Esophagus squamous epithelium (tissue), 5 donors: ENCODE measurements around the gene GIGYF2. TPM values are rescaled to one million over a fixed set of nuclear protein-coding genes. Genes with fewer than 3 reads are reported as not detected.

Experiments used
- DNase-seq: peaks from one replicate; lab custom pipeline; 2025; lab: John Stamatoyannopoulos, UW
- H3K27ac ChIP-seq, 4 donors: fragments of 200-600 bp; sonication (generic); one replicate each; pipeline ENCODE4 v1.5.1; 2016 to 2019; ENCODE audit warnings: mild to moderate bottlenecking in 1 of 4
- H3K27me3 ChIP-seq, 4 donors: fragments of 200-600 bp; sonication (generic); 1 replicate in 3 of 4; 2 replicates in 1 of 4; pipeline versions ENCODE4 v1.5.1 to v1.6.0; 2017 to 2021; ENCODE audit warnings: antibody characterized with exemption in 1 of 4
- H3K36me3 ChIP-seq, 3 donors: fragments of 200-600 bp; sonication (generic); one replicate each; pipeline ENCODE4 v1.5.1; 2016 to 2019
- H3K4me1 ChIP-seq, 3 donors: fragments of 200-600 bp; sonication (generic); one replicate each; pipeline ENCODE4 v1.5.1; 2017 to 2019
- H3K4me3 ChIP-seq, 4 donors: fragments of 200-600 bp; sonication (generic); 1 replicate in 3 of 4; 2 replicates in 1 of 4; pipeline ENCODE4 v1.5.1; 2016 to 2019; ENCODE audit warnings: mild to moderate bottlenecking in 2 of 4, moderate library complexity in 1 of 4
- H3K9me3 ChIP-seq, 3 donors: fragments of 200-600 bp; sonication (generic); one replicate each; pipeline ENCODE4 v1.5.1; 2016 to 2019
- CTCF ChIP-seq, 6 experiments: fragments of 450-650 bp in 4 of 6; fragments of 200-600 bp in 2 of 6; sonication (generic) in 2 of 6; IDR thresholded peaks; one replicate each; pipeline ENCODE4 v1.5.1; 2016 to 2019; ENCODE audit warnings: antibody characterized with exemption in 6 of 6, mild to moderate bottlenecking in 4 of 6, moderate library complexity in 4 of 6
- POLR2A ChIP-seq, 4 donors: fragments of 450-650 bp; IDR thresholded peaks; one replicate each; pipeline ENCODE4 v1.6.1; 2017; ENCODE audit warnings: antibody characterized with exemption in 4 of 4, mild to moderate bottlenecking in 4 of 4, moderate library complexity in 3 of 4
- WGBS, 2 donors: methylation state at CpG; one replicate each; pipeline ENCODE4 v1.1.5; 2018; 5-methylcytosine and 5-hydroxymethylcytosine counted together
- intact Hi-C: fragments of 100-400 bp; cut with DNase I; formaldehyde crosslinking; loops from one replicate; pipeline ENCODE4 v1.15.0; 2022
- total RNA-seq, 4 donors: library from RNA; depleted of rRNA; stranded (reverse); fragments of >200 nt; gene quantifications; one replicate each; pipeline ENCODE4 v1.1.0, GENCODE V29; 2016
- donor health status: DM: yes; HTN: yes; CAD: no.

Gene GIGYF2
- total RNA-seq, 4 donors from 2014 or later: 48.7 to 79.0 (median 62.0) TPM

GRCh38 chr2:232667989-232668583 is 29.0 kb upstream of the GIGYF2 start:
- Histone ChIP-seq H3K36me3 (no peaks in the 10 kb centered on the region), H3K4me1 (no peaks in the 10 kb centered on the region), H3K27me3 (no peaks in the 10 kb centered on the region), H3K27ac (no peak overlapping the region), H3K9me3 (no peaks in the 10 kb centered on the region), H3K4me3 (no peak overlapping the region)
- no peak for DNase-seq
- no peak for TF ChIP-seq POLR2A (IDR thresholded peaks at IDR 0.05)
- TF ChIP-seq CTCF (IDR thresholded peaks at IDR 0.05): no peak
- intact Hi-C loops: no loop called here
- WGBS, 2 donors: 64% methylated on average over 9 to 10 of the region's 10 CpGs

GRCh38 chr2:232668805-232669444 is 28.2 kb upstream of the GIGYF2 start:
- intact Hi-C loops: no loop called here
- no peaks in the 10 kb centered on the region for H3K4me1 ChIP-seq
- no peaks in the 10 kb centered on the region for H3K27me3 ChIP-seq
- no peak overlapping the region for H3K4me3 ChIP-seq
- H3K36me3 ChIP-seq: no peaks in the 10 kb centered on the region
- no peaks in the 10 kb centered on the region for H3K9me3 ChIP-seq
- DNase-seq: no peak
- no peak overlapping the region for H3K27ac ChIP-seq
- TF ChIP-seq POLR2A (IDR thresholded peaks at IDR 0.05) (no peak), CTCF (IDR thresholded peaks at IDR 0.05) (peak in 1 of 6 experiments; percentile 24)
- WGBS, 2 donors: 64 to 66% methylated on average over 9 to 14 of the region's 17 CpGs

- Histone ChIP-seq H3K36me3 (no peaks in the 10 kb centered on the region), H3K27ac (no peak overlapping the region), H3K4me1 (no peaks in the 10 kb centered on the region), H3K9me3 (no peaks in the 10 kb centered on the region), H3K27me3 (no peaks in the 10 kb centered on the region), H3K4me3 (no peak overlapping the region)
- TF ChIP-seq CTCF (IDR thresholded peaks at IDR 0.05) (no peak), POLR2A (IDR thresholded peaks at IDR 0.05) (no peak)
- intact Hi-C loops: no loop called here
- WGBS, 2 donors: 77 to 91% methylated on average over 1 of the region's 1 CpG
- DNase-seq: no peak
Observed at GRCh38 chr2:232672588-232672987, 24.5 kb upstream of the GIGYF2 start.

- Histone ChIP-seq H3K9me3 (no peaks in the 10 kb centered on the region), H3K27ac (no peak overlapping the region), H3K4me3 (no peak overlapping the region), H3K27me3 (no peaks in the 10 kb centered on the region), H3K36me3 (no peaks in the 10 kb centered on the region), H3K4me1 (no peaks in the 10 kb centered on the region)
- no peak for TF ChIP-seq POLR2A (IDR thresholded peaks at IDR 0.05)
- no peak for TF ChIP-seq CTCF (IDR thresholded peaks at IDR 0.05)
- 66 to 75% methylated on average over 6 of the region's 6 CpGs for WGBS, 2 donors
- no peak for DNase-seq
- intact Hi-C loops: no loop called here
Observed at GRCh38 chr2:232674491-232674890, 22.6 kb upstream of the GIGYF2 start.

- Histone ChIP-seq H3K4me3 (no peak overlapping the region), H3K36me3 (no peaks in the 10 kb centered on the region), H3K9me3 (no peaks in the 10 kb centered on the region), H3K27ac (no peak overlapping the region), H3K4me1 (no peaks in the 10 kb centered on the region), H3K27me3 (no peaks in the 10 kb centered on the region)
- DNase-seq: no peak
- 83 to 88% methylated on average over 6 to 7 of the region's 10 CpGs for WGBS, 2 donors
- TF ChIP-seq POLR2A (IDR thresholded peaks at IDR 0.05) (no peak), CTCF (IDR thresholded peaks at IDR 0.05) (no peak)
- intact Hi-C loops: no loop called here
Observed at GRCh38 chr2:232675381-232675780, 21.8 kb upstream of the GIGYF2 start.
